Activated CD4-positive, alpha-beta T cell treated with anti-CD3 and anti-CD28 coated beads, Interleukin-2, amount 50 U/mL, for 4 hours (primary cell): ENCODE results near the gene DMRTC2.

ENCODE experiments used
- DNase-seq, 2 experiments: peaks; one replicate each; pipeline ENCODE4 v3.0.0-alpha.2; 2020

Gene DMRTC2

GRCh38 chr19:41892173-41892902 is 47.5 kb downstream of the DMRTC2 start:
- no peak for DNase-seq

- DNase-seq = no peak
Measured at GRCh38 chr19:41893899-41894298, 49.1 kb downstream of the DMRTC2 start.

GRCh38 chr19:41894350-41894749 is 49.5 kb downstream of the DMRTC2 start:
- DNase-seq = no peak

- DNase-seq = no peak
Measured at GRCh38 chr19:41895745-41896580, 51.1 kb downstream of the DMRTC2 start.

- DNase-seq = no peak
Measured at GRCh38 chr19:41896581-41896942, 51.7 kb downstream of the DMRTC2 start.

GRCh38 chr19:41897181-41897580 is 52.3 kb downstream of the DMRTC2 start:
- DNase-seq = no peak

- DNase-seq = no peak
Measured at GRCh38 chr19:41897820-41898219, 53.0 kb downstream of the DMRTC2 start.

GRCh38 chr19:41898235-41898634 is 53.4 kb downstream of the DMRTC2 start:
- no peak for DNase-seq
